ENCODE data around the gene E2F4.

E2F4 gene

DNA sequence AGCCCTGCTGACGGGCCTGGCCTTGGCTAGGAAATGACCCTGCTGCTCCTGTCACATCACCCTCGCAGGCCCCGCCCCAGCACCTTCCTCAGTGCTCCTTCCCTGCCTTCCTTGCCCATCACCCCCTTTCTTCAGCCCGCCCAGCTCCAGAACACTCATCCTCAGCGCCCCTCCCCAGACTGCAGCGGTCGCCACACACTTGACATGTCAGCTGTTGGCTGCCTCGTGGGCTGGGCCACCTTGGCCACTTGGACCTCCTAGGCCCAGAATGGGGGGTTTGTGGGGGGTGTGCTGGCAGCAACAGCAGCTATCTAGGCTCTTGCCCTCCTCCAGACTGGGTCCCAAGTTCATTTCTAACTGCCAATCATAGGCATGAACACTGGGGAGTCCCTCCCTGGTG, 17.6 kb downstream of the E2F4 start:
- no peak overlapping the region for H3K4me3 Mint-ChIP-seq

GRCh38 chr16:67210069-67210937, 18.3 kb downstream of the E2F4 start:
- H3K36me3 Mint-ChIP-seq (ENCODE audit: low read depth) = no peaks in the 10 kb centered on the region
- DNase-seq = no peak
- H3K4me3 Mint-ChIP-seq = no peak overlapping the region
- H3K27me3 Mint-ChIP-seq (ENCODE audit: low read depth, poor library complexity) = peaks cover 10% of the 10 kb centered on the region
- no peaks in the 10 kb centered on the region for H3K4me1 Mint-ChIP-seq
- TF ChIP-seq, protein P1, sequence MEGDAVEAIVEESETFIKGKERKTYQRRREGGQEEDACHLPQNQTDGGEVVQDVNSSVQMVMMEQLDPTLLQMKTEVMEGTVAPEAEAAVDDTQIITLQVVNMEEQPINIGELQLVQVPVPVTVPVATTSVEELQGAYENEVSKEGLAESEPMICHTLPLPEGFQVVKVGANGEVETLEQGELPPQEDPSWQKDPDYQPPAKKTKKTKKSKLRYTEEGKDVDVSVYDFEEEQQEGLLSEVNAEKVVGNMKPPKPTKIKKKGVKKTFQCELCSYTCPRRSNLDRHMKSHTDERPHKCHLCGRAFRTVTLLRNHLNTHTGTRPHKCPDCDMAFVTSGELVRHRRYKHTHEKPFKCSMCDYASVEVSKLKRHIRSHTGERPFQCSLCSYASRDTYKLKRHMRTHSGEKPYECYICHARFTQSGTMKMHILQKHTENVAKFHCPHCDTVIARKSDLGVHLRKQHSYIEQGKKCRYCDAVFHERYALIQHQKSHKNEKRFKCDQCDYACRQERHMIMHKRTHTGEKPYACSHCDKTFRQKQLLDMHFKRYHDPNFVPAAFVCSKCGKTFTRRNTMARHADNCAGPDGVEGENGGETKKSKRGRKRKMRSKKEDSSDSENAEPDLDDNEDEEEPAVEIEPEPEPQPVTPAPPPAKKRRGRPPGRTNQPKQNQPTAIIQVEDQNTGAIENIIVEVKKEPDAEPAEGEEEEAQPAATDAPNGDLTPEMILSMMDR (IDR thresholded peaks at IDR 0.05) = no peak
- H3K9me3 Mint-ChIP-seq = no peaks in the 10 kb centered on the region
- H3K27ac Mint-ChIP-seq = no peak overlapping the region

More for the DNA sequence above, 17.6 kb downstream of the E2F4 start:
- Mint-ChIP-seq H3K27ac (no peak overlapping the region), H3K9me3 (no peaks in the 10 kb centered on the region), H3K4me1 (no peaks in the 10 kb centered on the region), H3K36me3 (ENCODE audit: low read depth) (no peaks in the 10 kb centered on the region), H3K27me3 (ENCODE audit: low read depth, poor library complexity) (peaks cover 10% of the 10 kb centered on the region)
- TF ChIP-seq, protein P1 (IDR thresholded peaks at IDR 0.05) = no peak
- DNase-seq = no peak

GRCh38 chr16:67211674-67212073, 19.7 kb downstream of the E2F4 start:
- no peaks in the 10 kb centered on the region for H3K9me3 Mint-ChIP-seq
- TF ChIP-seq, protein P1 (IDR thresholded peaks at IDR 0.05) = no peak
- no peak for DNase-seq
- H3K4me1 Mint-ChIP-seq = no peaks in the 10 kb centered on the region
- H3K27ac Mint-ChIP-seq = peak overlapping the region; percentile 71
- peaks cover 15% of the 10 kb centered on the region for H3K27me3 Mint-ChIP-seq (ENCODE audit: low read depth, poor library complexity)
- no peak overlapping the region for H3K4me3 Mint-ChIP-seq
- no peaks in the 10 kb centered on the region for H3K36me3 Mint-ChIP-seq (ENCODE audit: low read depth)

GRCh38 chr16:67212766-67213165, 20.8 kb downstream of the E2F4 start:
- H3K27me3 Mint-ChIP-seq (ENCODE audit: low read depth, poor library complexity) = peaks cover 15% of the 10 kb centered on the region
- H3K4me3 Mint-ChIP-seq = no peak overlapping the region
- H3K4me1 Mint-ChIP-seq = no peaks in the 10 kb centered on the region
- H3K36me3 Mint-ChIP-seq (ENCODE audit: low read depth) = no peaks in the 10 kb centered on the region
- H3K9me3 Mint-ChIP-seq = no peaks in the 10 kb centered on the region
- no peak for DNase-seq
- TF ChIP-seq, protein P1 (IDR thresholded peaks at IDR 0.05) = no peak
- H3K27ac Mint-ChIP-seq = no peak overlapping the region

GRCh38 chr16:67213197-67214019, 21.5 kb downstream of the E2F4 start:
- Mint-ChIP-seq H3K4me1 (no peaks in the 10 kb centered on the region), H3K36me3 (ENCODE audit: low read depth) (no peaks in the 10 kb centered on the region), H3K4me3 (no peak overlapping the region), H3K27me3 (ENCODE audit: low read depth, poor library complexity) (peaks cover 15% of the 10 kb centered on the region), H3K9me3 (no peaks in the 10 kb centered on the region), H3K27ac (no peak overlapping the region)
- TF ChIP-seq, protein P1 (IDR thresholded peaks at IDR 0.05) = no peak
- no peak for DNase-seq
